Epithelial cell of proximal tubule (primary cell): Measurements from ENCODE around the gene ULK4. TPM values are rescaled to one million over a fixed set of nuclear protein-coding genes. Genes with fewer than 3 reads are reported as not detected.

Experiments used
- DNase-seq: peaks from one replicate; pipeline ENCODE4 v3.0.0-alpha.2; 2011; ENCODE audit warnings: low read depth
- H3K4me3 ChIP-seq: 2 replicates; pipeline ENCODE4 v1.5.1; 2011; ENCODE audit warnings: low read depth, mild to moderate bottlenecking, low read length
- CTCF ChIP-seq: conservative IDR thresholded peaks from 2 replicates; pipeline ENCODE4 v1.5.1; 2012; ENCODE audit warnings: low read depth, mild to moderate bottlenecking, low read length
- total RNA-seq: library from RNA; depleted of rRNA; stranded (reverse); fragments of >200 nt; gene quantifications from 2 replicates; pipeline ENCODE4 v1.2.3, GENCODE V29; 2015

ULK4 gene
- total RNA-seq, 1 donor from 2014 or later: 2.2 TPM

- no peak for TF ChIP-seq CTCF
Measured at GRCh38 chr3:41329881-41330280, 632.0 kb downstream of the ULK4 start.

GRCh38 chr3:41328926-41329325 is 633.0 kb downstream of the ULK4 start:
- DNase-seq: no peak
- TF ChIP-seq CTCF: no peak
- H3K4me3 ChIP-seq: no peak overlapping the region

More at GRCh38 chr3:41329881-41330280, 632.0 kb downstream of the ULK4 start:
- no peak overlapping the region for H3K4me3 ChIP-seq
- DNase-seq: no peak

DNA sequence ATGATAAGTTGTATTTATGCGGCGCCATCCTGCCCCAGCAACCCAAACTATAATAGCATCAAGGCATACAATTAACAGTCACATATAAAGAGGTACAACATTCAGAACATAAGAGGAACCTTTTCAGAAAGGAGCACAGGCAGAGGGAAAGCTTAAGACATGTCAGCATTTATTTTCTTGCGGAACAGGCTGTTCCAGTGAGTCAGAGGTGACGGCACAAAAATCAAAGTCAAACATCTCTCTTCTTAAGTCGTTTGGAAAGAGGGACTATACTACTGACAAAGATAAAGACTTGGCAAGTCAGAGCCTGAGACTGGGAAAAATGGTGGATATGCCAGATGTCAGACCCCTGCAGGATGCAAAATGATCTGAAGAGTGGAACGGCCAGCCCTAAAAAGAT is 634.2 kb downstream of the ULK4 start:
- no peak for TF ChIP-seq CTCF
- no peak overlapping the region for H3K4me3 ChIP-seq
- no peak for DNase-seq

DNA sequence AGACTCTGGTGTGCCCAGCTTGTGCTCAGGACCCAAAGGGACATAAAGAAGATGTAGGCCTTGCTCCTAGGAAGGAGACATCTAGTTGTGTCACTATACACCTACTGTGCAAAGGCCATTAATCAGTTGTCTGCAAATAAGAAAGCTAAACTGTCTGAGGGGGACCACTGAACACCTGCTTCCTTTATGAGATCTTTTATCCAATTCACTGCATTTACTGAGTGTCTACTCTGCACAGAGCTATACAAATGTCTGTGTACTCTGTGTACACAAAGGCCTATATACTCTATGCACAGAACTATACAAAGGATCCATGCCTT is 637.8 kb downstream of the ULK4 start:
- H3K4me3 ChIP-seq: no peak overlapping the region
- no peak for TF ChIP-seq CTCF
- DNase-seq: no peak

GRCh38 chr3:41323467-41324155 is 638.3 kb downstream of the ULK4 start:
- H3K4me3 ChIP-seq: no peak overlapping the region
- DNase-seq: no peak
- TF ChIP-seq CTCF: no peak

DNA sequence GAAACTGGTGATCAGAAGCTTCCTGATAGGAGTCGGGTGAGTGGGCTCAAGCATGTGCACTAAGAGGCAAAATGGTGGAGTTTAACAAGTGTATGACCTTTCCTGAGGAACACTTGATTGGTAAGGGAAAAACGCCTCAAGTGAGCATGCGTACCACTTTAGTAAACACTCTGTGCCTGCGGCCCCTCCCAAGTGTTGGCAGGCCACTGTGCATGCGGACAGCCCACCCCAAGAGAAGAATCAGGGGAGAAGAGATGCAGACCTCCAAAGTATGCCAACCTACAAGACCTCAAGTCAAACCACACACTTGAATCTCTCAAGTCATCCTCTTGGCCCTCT is 640.3 kb downstream of the ULK4 start:
- no peak for DNase-seq

More for the DNA sequence above, 640.3 kb downstream of the ULK4 start:
- no peak for TF ChIP-seq CTCF
- no peak overlapping the region for H3K4me3 ChIP-seq
